Activated T-cell treated with anti-CD3 and anti-CD28 coated beads, Interleukin-2, amount 50 U/mL, for 1 hour (primary cell): ENCODE measurements around the gene KLF11.
A peak's percentile ranks its signal among the peaks of the same experiment; 100 is the strongest.

ENCODE experiments used
- DNase-seq: peaks from one replicate; pipeline ENCODE4 v3.0.0-alpha.2; 2020

The KLF11 gene

GRCh38 chr2:10045561-10046355 is 2.4 kb downstream of the KLF11 start:
- no peak for DNase-seq

GRCh38 chr2:10046931-10047330 is 3.6 kb downstream of the KLF11 start:
- DNase-seq, result no peak

- DNase-seq, result no peak
Observed at GRCh38 chr2:10047616-10048500, 4.5 kb downstream of the KLF11 start.

- DNase-seq, result peak; percentile 49
Observed at GRCh38 chr2:10048501-10049171, 5.3 kb downstream of the KLF11 start.

GRCh38 chr2:10052216-10052615 is 8.9 kb downstream of the KLF11 start:
- DNase-seq, result no peak

- no peak for DNase-seq
Observed at GRCh38 chr2:10053351-10053750, 10.0 kb downstream of the KLF11 start.

- no peak for DNase-seq
Observed at GRCh38 chr2:10054424-10054823, 11.1 kb downstream of the KLF11 start.

GRCh38 chr2:10054976-10055375 is 11.6 kb downstream of the KLF11 start:
- no peak for DNase-seq

- DNase-seq, result no peak
Observed at GRCh38 chr2:10056439-10056838, 13.1 kb downstream of the KLF11 start.

GRCh38 chr2:10057231-10058107 is 14.1 kb downstream of the KLF11 start:
- no peak for DNase-seq

GRCh38 chr2:10058251-10059015 is 15.1 kb downstream of the KLF11 start:
- no peak for DNase-seq

GRCh38 chr2:10059016-10059351 is 15.6 kb downstream of the KLF11 start:
- no peak for DNase-seq

GRCh38 chr2:10059552-10060335 is 16.4 kb downstream of the KLF11 start:
- no peak for DNase-seq

- no peak for DNase-seq
Observed at GRCh38 chr2:10061221-10061925, 18.0 kb downstream of the KLF11 start.

- no peak for DNase-seq
Observed at GRCh38 chr2:10062931-10063365, 19.6 kb downstream of the KLF11 start.

GRCh38 chr2:10063566-10063965 is 20.2 kb downstream of the KLF11 start:
- DNase-seq, result no peak

- no peak for DNase-seq
Observed at GRCh38 chr2:10064932-10065772, 21.8 kb downstream of the KLF11 start.

- DNase-seq, result no peak
Observed at GRCh38 chr2:10065773-10066055, 22.4 kb downstream of the KLF11 start.

GRCh38 chr2:10067330-10067729 is 24.0 kb downstream of the KLF11 start:
- no peak for DNase-seq
